GM12801 (cell line): ENCODE measurements around the gene IFNL1.

Experiments
- TF ChIP-seq, protein P1 (sequence below): IDR thresholded peaks from one replicate; pipeline ENCODE4 v1.5.1; 2011; ENCODE audit warnings: control low read depth; ENCODE audit not compliant: insufficient read length; ENCODE audit errors: extremely low read depth

The IFNL1 gene

DNA sequence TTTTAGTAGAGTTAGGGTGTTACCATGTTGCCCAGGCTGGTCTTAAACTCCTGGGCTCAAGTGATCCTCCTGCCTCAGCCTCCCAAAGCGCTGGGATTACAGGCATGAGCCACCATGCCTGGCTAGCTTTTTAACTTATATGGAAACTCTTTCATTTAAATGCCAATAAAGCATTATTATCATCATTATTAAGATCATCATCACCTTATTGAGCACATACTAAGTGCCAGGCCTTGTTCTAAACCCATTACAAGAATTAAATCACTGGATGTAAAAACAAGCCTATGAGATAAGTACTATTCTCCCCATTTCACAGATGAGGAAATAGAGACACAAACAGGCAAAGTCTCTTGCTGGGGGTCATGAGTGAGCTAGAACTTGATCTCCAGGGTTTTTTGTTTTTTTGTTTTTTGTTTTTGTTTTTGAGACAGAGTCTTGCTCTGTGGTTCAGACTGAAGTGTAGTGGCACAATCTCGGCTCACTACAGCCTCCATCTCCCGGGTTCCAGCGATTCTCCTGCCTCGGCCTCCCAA is 38.3 kb downstream of the IFNL1 start:
- TF ChIP-seq, protein P1, sequence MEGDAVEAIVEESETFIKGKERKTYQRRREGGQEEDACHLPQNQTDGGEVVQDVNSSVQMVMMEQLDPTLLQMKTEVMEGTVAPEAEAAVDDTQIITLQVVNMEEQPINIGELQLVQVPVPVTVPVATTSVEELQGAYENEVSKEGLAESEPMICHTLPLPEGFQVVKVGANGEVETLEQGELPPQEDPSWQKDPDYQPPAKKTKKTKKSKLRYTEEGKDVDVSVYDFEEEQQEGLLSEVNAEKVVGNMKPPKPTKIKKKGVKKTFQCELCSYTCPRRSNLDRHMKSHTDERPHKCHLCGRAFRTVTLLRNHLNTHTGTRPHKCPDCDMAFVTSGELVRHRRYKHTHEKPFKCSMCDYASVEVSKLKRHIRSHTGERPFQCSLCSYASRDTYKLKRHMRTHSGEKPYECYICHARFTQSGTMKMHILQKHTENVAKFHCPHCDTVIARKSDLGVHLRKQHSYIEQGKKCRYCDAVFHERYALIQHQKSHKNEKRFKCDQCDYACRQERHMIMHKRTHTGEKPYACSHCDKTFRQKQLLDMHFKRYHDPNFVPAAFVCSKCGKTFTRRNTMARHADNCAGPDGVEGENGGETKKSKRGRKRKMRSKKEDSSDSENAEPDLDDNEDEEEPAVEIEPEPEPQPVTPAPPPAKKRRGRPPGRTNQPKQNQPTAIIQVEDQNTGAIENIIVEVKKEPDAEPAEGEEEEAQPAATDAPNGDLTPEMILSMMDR, result no peak

DNA sequence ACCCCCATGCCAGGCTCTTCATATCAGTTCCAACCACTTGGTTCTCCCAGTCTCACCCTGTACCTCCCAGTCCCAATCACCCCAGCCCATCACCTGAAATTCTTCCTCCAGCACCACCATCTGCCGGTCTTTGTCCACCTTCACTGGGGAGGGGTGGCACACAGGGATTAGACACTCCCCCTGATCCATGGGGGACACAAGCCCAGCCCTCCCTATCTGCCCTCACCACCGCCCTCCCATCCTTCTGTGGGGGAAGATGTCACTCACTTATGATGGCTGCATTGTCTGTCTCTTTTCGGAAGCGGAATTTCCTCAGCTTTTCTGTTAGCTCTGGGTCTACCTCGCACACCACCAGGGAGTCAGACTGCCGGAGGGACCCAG is 39.0 kb downstream of the IFNL1 start:
- TF ChIP-seq, protein P1, result no peak

DNA sequence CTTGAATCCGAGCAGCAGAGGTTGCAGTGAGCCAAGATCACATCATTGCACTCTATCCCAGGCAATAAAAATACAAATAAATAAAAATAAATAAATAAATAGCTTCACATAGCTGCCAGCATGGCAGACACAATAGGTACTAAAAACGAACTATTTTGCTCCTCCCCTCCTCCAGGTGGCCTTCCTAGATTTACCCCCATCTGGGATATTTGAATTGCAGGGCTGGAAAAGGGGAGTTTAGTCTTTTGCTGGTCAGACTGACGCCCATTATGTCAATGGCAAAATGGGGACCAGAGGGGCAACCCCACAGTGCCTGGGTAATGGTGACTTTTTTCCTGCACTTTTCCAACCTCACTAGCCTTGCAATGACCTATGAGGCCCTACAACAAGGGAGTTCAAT is 40.3 kb downstream of the IFNL1 start:
- TF ChIP-seq, protein P1, result no peak

DNA sequence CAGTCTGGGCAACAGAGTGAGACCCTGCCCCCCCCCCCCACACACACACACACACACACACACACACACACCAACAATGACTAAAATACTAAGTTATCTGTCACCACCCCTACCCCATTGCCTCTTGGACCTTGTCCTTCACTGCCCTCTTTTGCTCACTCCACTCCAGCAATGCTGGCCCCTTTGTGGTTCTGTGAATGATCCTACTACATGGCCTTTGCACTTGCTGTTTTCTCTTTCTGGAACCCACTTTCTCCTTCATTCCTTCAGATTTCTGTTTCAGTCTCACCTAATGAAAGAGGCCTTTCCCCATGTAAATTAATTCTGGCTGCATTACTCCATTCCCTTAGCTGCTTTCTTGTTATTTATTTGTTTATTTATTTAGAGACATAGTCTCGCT is 43.5 kb downstream of the IFNL1 start:
- TF ChIP-seq, protein P1, result no peak

- TF ChIP-seq, protein P1, result no peak
These were observed 45.0 kb downstream of the IFNL1 start for GRCh38 chr19:39341129-39341718.

DNA sequence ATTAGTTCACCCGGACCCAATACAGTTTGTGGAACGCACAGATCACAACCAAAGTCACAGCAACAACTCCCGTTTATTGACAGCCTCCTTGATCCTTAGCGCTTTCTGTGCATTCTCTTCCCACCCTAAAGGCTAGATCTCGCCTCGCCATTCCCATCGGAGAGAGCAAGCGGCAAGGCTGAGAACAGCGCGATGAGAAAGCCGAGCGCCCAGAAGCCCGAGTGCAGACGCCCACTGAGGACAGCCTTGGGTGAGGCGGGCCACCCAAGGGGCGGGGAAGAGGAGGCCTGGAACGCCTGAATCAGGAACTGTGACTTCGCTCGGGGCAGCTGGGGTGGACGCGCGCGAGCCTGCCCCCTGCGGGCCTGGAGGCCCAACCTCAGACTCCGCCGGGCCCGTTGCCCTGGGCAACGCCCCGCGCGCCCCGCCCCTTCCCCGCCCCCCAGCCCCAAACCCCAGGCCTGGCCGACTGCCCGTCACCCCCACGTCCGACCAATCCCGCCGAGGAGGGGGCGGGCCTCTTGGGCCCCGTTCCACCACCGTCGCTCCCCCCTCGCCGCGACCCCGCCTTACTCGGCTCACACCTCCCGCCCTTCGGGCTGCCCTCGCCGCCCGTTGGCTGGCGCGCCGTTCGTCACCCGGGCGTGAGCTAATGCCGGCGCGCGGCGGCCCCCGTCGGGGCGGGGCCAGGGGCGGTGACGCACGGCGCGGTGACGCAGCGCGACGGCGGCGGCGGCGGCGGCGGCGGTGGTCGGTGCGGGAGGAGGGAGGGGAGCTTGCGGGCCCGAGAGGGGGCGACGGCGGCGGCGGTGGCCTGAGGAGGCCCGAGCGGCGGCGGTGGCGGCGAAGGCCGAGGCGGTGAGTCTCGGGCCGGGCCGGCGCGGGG is 45.8 kb downstream of the IFNL1 start, which contains the start of gene SAMD4B:
SAMD4B (plus strand) TSS at position 703 of the 886 bp plus-strand sequence. CDS start 14,473 bp downstream, outside the sequence.
- TF ChIP-seq, protein P1, result no peak

DNA sequence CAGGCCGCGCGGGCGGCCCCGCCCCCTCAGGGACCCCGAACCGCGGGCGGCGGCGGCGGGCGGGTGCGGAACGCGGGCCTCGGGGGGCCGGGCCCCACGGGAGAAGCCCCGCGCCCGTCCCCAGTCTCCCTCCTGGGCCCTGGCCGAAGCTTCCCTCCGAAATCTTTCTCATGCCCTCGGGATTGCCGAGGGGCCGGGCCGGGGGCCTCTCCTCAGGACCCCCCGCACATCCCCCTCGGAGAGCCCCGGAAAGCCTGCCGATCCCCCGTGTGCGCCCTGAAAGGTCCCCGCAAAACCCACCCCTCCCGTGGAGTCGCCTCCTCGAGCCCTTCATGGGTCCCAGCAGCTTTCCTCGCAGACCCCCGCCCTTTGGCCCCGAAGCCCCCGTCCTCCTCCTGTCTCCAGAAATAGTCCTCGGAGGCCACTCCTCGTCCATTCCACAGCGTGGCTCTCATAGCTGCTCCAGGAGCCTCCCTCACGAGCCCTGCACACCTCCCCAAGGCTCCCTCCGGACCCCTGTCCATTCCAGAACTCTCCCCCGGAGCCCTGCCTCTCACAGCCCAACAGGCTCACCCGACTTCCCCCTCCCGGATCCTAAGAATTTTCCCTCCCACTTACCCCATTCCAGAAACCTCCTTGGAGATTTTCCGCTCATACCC is 46.6 kb downstream of the IFNL1 start:
- TF ChIP-seq, protein P1, result no peak
